Activated CD4-positive, CD25-positive, alpha-beta regulatory T cell treated with anti-CD3 and anti-CD28 coated beads, Interleukin-2, amount 50 U/mL, for 24 hours (primary cell): Measurements from ENCODE around the gene FAU.

Experiments
- ATAC-seq, 2 donors: fragments of 150-1000 bp; cut with Tn5 transposase; one replicate each; pipeline ENCODE4 v1.10.0; 2021; ENCODE audit warnings: mild to moderate bottlenecking in 1 of 2, moderate library complexity in 1 of 2

The FAU gene

DNA sequence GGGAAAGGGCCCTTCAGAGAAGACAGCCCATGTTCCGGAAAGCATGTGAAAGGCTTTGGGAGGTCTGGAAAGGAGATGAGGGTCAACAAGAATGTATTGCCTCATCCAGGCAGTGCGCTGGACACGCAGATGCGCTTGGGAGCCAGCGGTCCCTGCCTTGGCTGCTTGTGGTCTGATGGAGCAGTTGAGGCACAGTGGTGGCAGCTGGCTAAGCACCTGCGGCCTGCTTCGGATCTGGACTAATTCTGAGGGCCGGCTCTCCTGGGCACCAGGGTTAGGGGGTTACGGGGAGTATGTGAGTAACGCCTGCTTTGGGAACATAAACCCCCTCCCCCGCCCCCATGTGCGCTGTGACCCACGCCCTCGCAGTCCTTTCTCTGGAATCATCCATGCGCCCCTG, 14.9 kb downstream of the FAU start:
- no peak for ATAC-seq

GRCh38 chr11:65104628-65105027, 17.3 kb downstream of the FAU start:
- no peak for ATAC-seq

- no peak for ATAC-seq
These were observed 18.5 kb downstream of the FAU start for GRCh38 chr11:65103476-65103875.

DNA sequence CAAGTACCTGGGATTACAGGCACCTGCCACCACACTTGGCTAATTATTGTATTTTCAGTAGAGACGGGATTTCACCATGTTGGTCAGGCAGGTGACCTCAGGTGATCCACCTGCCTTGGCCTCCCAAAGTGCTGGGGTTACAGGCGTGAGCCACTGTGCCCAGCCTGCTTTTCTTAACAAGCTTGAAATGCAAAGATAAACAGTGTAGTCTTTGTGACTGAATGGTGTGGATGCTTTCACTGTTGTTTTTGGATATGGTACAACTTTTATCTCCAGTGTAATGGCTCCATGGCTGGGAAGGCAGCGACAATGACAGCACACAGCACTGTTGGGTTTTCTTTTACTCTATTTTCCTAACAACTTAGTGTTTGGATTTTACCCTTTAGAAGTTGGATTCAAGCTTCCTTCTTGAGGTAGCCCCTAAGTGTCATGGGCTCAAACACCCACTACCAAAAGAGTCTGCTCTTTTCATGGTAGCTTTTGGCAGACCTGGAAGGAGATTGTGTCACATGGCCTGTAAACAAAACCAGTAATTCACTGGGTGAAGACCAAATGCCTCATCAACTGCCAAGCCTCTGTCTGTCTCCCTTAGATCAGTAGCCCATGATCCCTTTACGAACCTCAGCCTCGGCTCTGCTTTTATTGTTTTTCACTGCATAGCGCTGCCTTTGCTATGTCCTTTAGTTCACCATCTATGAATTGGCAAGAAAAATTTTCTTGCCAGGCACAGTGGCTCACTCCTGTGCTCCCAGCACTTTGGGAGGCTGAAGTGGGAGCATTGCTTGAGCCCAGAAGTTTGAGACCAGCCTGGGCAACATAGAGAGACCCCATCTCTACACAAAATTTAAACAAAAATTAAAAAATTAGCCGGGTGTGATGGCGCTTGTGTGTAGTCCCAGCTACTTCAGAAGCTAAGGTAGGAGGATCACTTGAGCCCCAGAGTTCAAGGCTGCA, 19.5 kb downstream of the FAU start:
- no peak for ATAC-seq

GRCh38 chr11:65100674-65101350, 21.1 kb downstream of the FAU start:
- ATAC-seq, result no peak

DNA sequence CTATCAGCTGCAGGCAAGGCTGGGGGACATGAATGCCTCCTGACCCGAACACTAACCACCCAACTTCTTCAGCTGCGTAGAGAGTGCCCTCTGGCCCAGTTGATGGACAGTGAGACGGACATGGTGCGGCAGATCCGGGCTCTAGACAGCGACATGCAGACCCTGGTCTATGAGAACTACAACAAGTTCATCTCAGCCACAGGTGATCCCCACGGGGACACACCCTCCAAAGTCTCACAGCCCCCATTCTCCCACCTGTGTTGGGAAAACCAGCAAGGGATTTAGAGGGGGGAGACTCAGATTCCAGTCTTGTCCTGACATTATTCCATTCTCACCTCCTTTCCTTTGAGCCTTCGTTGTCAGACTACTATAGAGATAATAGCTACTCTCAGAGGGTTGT, 25.0 kb downstream of the FAU start:
- ATAC-seq, result no peak

DNA sequence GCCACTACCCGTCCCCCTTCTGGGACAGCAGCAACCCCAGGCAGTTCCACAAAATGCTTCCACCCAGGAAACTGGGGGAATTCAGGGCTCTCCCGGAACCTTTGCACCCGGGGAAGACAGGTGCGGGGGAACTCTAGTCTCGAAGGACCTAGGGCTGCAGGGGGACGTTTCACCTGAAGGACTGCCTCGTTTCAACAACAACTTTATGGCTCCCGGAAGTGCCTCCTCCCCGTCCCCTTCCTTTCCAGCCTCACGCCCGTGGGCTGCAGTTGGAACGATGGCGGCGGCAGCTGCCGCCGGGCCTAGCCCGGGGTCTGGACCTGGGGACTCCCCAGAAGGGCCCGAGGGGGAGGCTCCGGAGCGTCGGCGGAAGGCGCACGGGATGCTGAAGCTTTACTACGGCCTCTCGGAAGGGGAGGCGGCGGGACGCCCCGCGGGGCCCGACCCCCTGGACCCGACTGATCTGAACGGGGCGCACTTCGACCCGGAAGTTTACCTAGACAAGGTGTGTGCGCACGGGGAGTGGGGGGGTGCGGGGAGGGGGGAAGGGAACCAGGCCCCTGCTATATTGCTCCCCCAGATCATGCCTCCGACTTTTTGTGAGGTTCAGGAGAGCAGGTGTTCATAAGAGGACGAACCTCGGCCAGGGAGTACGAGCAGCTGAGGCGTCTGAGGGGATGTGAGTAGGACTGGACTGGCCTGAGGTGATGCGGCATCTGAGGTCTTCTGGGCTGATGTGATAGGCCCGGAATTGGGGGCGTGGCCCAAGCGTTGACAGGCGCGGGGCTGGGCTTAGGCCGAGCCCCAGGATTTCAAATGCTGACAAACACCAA, 25.7 kb downstream of the FAU start, which contains the start of gene VPS51:
Gene VPS51 (plus strand): TSS at position 241 of the 833 bp plus-strand sequence. CDS start 37 bp downstream, at position 278.
- peak; percentile 95 for ATAC-seq

DNA sequence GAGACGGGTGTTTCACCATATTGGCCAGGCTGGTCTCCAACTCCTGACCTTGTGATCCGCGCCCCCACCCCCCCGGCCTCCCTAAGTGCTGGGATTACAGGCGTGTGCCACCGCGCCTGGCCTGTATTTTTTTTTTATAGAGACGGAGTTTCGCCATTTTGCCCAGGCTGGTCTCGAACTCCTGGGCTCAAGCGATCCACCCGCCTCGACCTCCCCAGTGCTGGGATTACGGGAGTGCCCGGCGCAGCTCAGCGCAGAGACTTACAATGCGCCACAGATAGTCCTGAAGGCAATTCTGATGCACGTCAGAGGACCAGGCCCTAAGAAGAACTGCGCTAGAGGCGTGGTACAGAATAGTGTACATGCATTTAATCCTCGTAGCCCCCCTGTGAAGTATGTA, 26.5 kb downstream of the FAU start:
- no peak for ATAC-seq

DNA sequence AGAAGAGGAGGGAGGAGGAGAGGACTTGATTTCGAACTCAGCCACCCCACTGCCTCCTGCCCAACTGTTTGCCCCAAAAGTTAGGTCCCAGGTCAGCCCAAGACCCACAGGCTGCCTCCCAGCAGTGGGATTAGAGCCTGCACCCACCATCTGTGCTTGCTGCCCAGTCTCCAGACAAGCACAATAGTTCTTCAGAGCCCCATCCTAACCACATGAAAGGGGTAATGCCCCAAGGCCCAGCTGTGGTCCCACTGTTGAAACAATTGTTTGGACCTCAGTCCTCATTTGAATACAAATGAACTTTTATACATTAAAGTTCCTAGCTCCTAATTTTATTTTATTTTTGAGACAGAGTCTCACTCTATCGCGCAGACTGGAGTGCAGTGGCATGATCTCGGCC, 31.3 kb downstream of the FAU start:
- no peak for ATAC-seq

GRCh38 chr11:65089621-65090020, 32.3 kb downstream of the FAU start:
- ATAC-seq, result no peak

DNA sequence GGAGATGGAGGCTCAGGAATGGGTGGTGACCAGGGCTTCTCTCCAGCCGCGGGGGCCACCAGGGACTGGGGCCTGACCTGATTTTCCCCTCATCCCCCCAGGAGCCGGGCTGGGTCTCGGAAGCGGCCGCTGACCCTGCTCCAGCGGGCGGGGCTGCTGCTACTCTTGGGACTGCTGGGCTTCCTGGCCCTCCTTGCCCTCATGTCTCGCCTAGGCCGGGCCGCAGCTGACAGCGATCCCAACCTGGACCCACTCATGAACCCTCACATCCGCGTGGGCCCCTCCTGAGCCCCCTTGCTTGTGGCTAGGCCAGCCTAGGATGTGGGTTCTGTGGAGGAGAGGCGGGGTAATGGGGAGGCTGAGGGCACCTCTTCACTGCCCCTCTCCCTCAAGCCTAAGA, 34.1 kb downstream of the FAU start:
- ATAC-seq, result no peak

- no peak for ATAC-seq
These were observed 34.7 kb downstream of the FAU start for GRCh38 chr11:65087216-65087615.

DNA sequence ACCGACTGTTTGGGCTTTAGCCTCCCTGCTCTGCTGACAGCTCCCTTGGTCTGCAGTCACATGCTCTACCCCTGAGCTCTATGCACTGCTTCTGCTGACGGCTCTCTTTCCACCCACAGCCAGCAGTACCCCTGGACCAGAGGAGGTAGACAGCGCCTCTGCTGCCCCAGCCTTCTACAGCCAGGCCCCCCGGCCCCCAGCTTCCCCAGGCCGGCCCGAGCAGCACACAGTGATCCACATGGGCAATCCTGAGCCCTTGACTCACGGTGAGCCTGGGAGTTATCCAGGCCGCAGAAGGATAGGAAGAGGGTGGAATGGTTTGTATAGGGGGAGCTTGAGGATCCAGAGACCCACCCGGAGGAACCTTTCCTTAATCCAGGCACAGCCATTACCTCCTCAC, 35.1 kb downstream of the FAU start:
- no peak for ATAC-seq

DNA sequence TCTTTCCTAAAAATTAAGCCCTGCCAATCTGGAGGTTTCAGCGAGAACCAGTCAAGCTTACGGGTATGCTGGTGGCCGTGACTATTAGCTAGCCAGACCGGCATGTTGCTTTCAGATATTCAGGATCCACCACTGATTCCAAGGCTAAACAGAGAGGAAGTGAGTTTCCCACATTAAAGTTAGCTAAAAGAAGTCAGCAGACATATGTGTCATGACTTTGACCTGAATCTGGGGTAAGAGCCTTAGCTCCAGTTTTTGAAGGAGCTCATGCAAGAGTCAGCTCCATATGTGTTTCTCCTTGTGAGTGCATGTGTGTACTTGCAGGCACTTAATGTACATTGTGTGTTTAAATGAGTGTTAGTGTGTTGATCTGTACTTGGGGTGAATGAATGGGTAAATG, 36.5 kb downstream of the FAU start:
- no peak for ATAC-seq

DNA sequence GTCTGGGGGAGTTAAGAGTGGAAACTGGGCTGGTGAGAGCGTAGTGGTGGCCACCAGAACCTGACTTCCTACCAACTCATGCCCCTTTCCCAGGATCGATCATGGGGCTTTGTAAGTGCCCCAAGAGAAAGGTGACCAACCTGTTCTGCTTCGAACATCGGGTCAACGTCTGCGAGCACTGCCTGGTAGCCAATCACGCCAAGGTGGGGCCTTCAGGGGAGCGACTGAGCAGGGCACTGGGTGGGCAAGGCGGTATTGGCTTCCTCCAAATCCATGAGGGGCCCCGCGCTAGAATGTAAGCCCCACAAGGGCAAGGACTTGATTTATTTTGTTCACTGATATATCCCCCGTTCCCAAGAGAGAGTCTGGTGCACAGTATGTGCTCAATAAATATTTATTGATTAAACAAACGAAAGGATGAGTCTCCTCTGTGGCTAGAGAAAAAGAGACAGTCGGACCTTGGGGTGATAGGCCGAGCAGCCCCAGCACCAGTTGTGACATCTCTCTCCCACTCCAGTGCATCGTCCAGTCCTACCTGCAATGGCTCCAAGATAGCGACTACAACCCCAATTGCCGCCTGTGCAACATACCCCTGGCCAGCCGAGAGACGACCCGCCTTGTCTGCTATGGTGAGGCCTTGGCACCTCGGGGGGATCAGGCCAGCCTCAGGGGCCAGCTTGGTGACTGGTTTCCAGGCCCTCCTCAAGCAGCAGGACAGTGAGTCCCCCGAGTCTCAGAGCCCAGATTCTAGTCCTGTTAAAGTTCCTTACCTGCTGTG, 37.1 kb downstream of the FAU start:
- no peak for ATAC-seq

- ATAC-seq, result peak; percentile 93 to 94
These were observed 37.9 kb downstream of the FAU start, which contains the start of the genes CDCA5 and ZFPL1 for GRCh38 chr11:65083834-65084597. CDCA5 (minus strand) TSS chr11:65084040; CDS start chr11:65083978, 62 bp downstream. ZFPL1 (plus strand) TSS chr11:65084222; CDS start chr11:65084699, 477 bp downstream.

GRCh38 chr11:65083134-65083833, 38.6 kb downstream of the FAU start:
- no peak for ATAC-seq

- no peak for ATAC-seq
These were observed 43.1 kb downstream of the FAU start for GRCh38 chr11:65078786-65079342.

GRCh38 chr11:65078151-65078550, 43.8 kb downstream of the FAU start:
- ATAC-seq, result peak; percentile 90 to 93

GRCh38 chr11:65077451-65077850, 44.5 kb downstream of the FAU start:
- ATAC-seq, result no peak
